ENCODE data around the gene PKMYT1. TPM values are rescaled to one million over a fixed set of nuclear protein-coding genes. Genes with fewer than 3 reads are reported as not detected.

The PKMYT1 gene
- total and polyA plus RNA-seq, 2 experiments from 2014 or later = 7.7 to 21.0 TPM

- Histone ChIP-seq H3K79me2 (no peaks in the 10 kb centered on the region), H3K27me3 (peaks cover 38% of the 10 kb centered on the region), H3K9me3 (ENCODE audit: low read depth) (no peaks in the 10 kb centered on the region), H3K36me3 (replicated peaks; ENCODE audit: insufficient read depth, low read depth) (no peaks in the 10 kb centered on the region), H3K9me2 (replicated peaks; ENCODE audit: insufficient read depth) (no peaks in the 10 kb centered on the region), H4K20me1 (ENCODE audit: insufficient read depth, poor library complexity, severe bottlenecking) (no peaks in the 10 kb centered on the region), H3K4me2 (peak overlapping the region; percentile 98), H3K4me1 (ENCODE audit: insufficient read depth) (peaks cover 20% of the 10 kb centered on the region), H3K27ac (no peak overlapping the region), H3K4me3 (no peak overlapping the region), H2AFZ (no peak overlapping the region)
- 2% methylated on average over 10 of the region's 40 CpGs for WGBS (ENCODE audit: low lambda C conversion rate, missing lambda C conversion rate)
- DNase-seq (ENCODE audit: low spot score) = peak; percentile 39
- TF ChIP-seq EZH2 (IDR thresholded peaks at IDR 0.05; ENCODE audit: borderline replicate concordance) (peak; percentile 26), CTCF (IDR thresholded peaks at IDR 0.05; ENCODE audit: poor library complexity) (no peak), EZH2phosphoT487 (IDR thresholded peaks at IDR 0.05; ENCODE audit: low read depth, severe bottlenecking, unreplicated experiment) (peak; percentile 13)
Measured at GRCh38 chr16:2963074-2963722, 17.0 kb downstream of the PKMYT1 start.

GRCh38 chr16:2962334-2963073 lies 17.7 kb downstream of the PKMYT1 start:
- TF ChIP-seq CTCF (IDR thresholded peaks at IDR 0.05; ENCODE audit: poor library complexity) = no peak
- no peaks in the 10 kb centered on the region for H3K79me2 ChIP-seq
- no peaks in the 10 kb centered on the region for H3K9me2 ChIP-seq (replicated peaks; ENCODE audit: insufficient read depth)
- WGBS (ENCODE audit: low lambda C conversion rate, missing lambda C conversion rate) = 54% methylated on average over 26 of the region's 28 CpGs
- H3K4me3 ChIP-seq = no peak overlapping the region
- peak overlapping the region; percentile 98 for H3K4me2 ChIP-seq
- no peaks in the 10 kb centered on the region for H3K36me3 ChIP-seq (replicated peaks; ENCODE audit: insufficient read depth, low read depth)
- no peak overlapping the region for H3K27ac ChIP-seq
- H3K27me3 ChIP-seq = peaks cover 38% of the 10 kb centered on the region
- no peaks in the 10 kb centered on the region for H4K20me1 ChIP-seq (ENCODE audit: insufficient read depth, poor library complexity, severe bottlenecking)
- peaks cover 20% of the 10 kb centered on the region for H3K4me1 ChIP-seq (ENCODE audit: insufficient read depth)
- DNase-seq (ENCODE audit: low spot score) = no peak
- no peak overlapping the region for H2AFZ ChIP-seq
- no peaks in the 10 kb centered on the region for H3K9me3 ChIP-seq (ENCODE audit: low read depth)

- WGBS (ENCODE audit: low lambda C conversion rate, missing lambda C conversion rate) = 84% methylated on average over 17 of the region's 17 CpGs
- no peak for DNase-seq (ENCODE audit: low spot score)
- Histone ChIP-seq H3K9me3 (ENCODE audit: low read depth) (no peaks in the 10 kb centered on the region), H3K79me2 (no peaks in the 10 kb centered on the region), H4K20me1 (ENCODE audit: insufficient read depth, poor library complexity, severe bottlenecking) (no peaks in the 10 kb centered on the region), H3K4me3 (no peak overlapping the region), H3K4me2 (no peak overlapping the region), H3K27me3 (peaks cover 33% of the 10 kb centered on the region), H3K9me2 (replicated peaks; ENCODE audit: insufficient read depth) (no peaks in the 10 kb centered on the region), H3K27ac (no peak overlapping the region), H3K36me3 (replicated peaks; ENCODE audit: insufficient read depth, low read depth) (no peaks in the 10 kb centered on the region), H3K4me1 (ENCODE audit: insufficient read depth) (peaks cover 20% of the 10 kb centered on the region), H2AFZ (no peak overlapping the region)
- TF ChIP-seq CTCF (IDR thresholded peaks at IDR 0.05; ENCODE audit: poor library complexity) (no peak), EZH2 (IDR thresholded peaks at IDR 0.05; ENCODE audit: borderline replicate concordance) (no peak), EZH2phosphoT487 (IDR thresholded peaks at IDR 0.05; ENCODE audit: low read depth, severe bottlenecking, unreplicated experiment) (no peak)
Measured at GRCh38 chr16:2960183-2961010, 19.8 kb downstream of the PKMYT1 start.

Measured in hepatocyte (in vitro differentiated cells).